Skeletal muscle tissue (tissue), 4 donors: ENCODE measurements around the gene CD207. TPM values are rescaled to one million over a fixed set of nuclear protein-coding genes. Genes with fewer than 3 reads are reported as not detected.
A peak's percentile ranks its signal among the peaks of the same experiment; 100 is the strongest.
"Not testable (repeated sequence)": the region's sequence is repeated elsewhere in the genome, so short reads cannot be mapped to it uniquely, and the experiment has no call there.

Experiments
- H3K27ac ChIP-seq: one replicate; pipeline ENCODE4 v1.7.0; 2013; ENCODE audit warnings: mild to moderate bottlenecking, low read depth, low read length, inconsistent platforms
- H3K27me3 ChIP-seq, 3 donors: one replicate each; pipeline ENCODE4 v1.7.0; 2013; ENCODE audit warnings: low read length in 3 of 3; ENCODE audit not compliant: control insufficient read depth in 3 of 3, insufficient read depth in 3 of 3
- H3K36me3 ChIP-seq, 3 donors: one replicate each; pipeline ENCODE4 v1.7.0; 2013; ENCODE audit warnings: low read length in 3 of 3; ENCODE audit not compliant: control insufficient read depth in 3 of 3, insufficient read depth in 3 of 3
- H3K4me1 ChIP-seq, 3 donors: one replicate each; pipeline ENCODE4 v1.7.0; 2013; ENCODE audit warnings: low read length in 3 of 3, mild to moderate bottlenecking in 3 of 3; ENCODE audit not compliant: control insufficient read depth in 3 of 3, insufficient read depth in 3 of 3
- H3K4me3 ChIP-seq, 3 donors: one replicate each; pipeline ENCODE4 v1.7.0; 2013; ENCODE audit warnings: low read length in 3 of 3
- H3K9ac ChIP-seq, 3 donors: one replicate each; pipeline ENCODE4 v1.7.0; 2013; ENCODE audit warnings: low read length in 3 of 3, mild to moderate bottlenecking in 3 of 3, moderate library complexity in 2 of 3, low read depth in 1 of 3
- H3K9me3 ChIP-seq, 3 donors: one replicate each; pipeline ENCODE4 v1.7.0; 2013; ENCODE audit warnings: low read length in 3 of 3; ENCODE audit not compliant: control insufficient read depth in 3 of 3
- total RNA-seq: library from RNA; depleted of rRNA; stranded (reverse); fragments of >200 nt; gene quantifications from one replicate; pipeline ENCODE4 v1.2.3, GENCODE V29; 2014
- donor health status: Osteomylitis.

CD207 gene
- total RNA-seq, 1 donor from 2014 or later = under 0.01 TPM

GRCh38 chr2:70797996-70798395 is 37.6 kb downstream of the CD207 start:
- H3K4me3 ChIP-seq = not testable (repeated sequence)

GRCh38 chr2:70797506-70797905 is 38.1 kb downstream of the CD207 start:
- Histone ChIP-seq H3K9me3 (peaks cover 0 to 3% (median 0%) of the 10 kb centered on the region in 3 donors), H3K4me3 (no peak overlapping the region), H3K27ac (no peak overlapping the region), H3K4me1 (no peaks in the 10 kb centered on the region), H3K36me3 (no peaks in the 10 kb centered on the region), H3K9ac (no peak overlapping the region), H3K27me3 (peaks cover 3 to 19% (median 9%) of the 10 kb centered on the region in 3 donors)

More at GRCh38 chr2:70797996-70798395, 37.6 kb downstream of the CD207 start:
- not testable (repeated sequence) for H3K9me3 ChIP-seq, H3K9ac ChIP-seq, H3K27ac ChIP-seq, H3K4me1 ChIP-seq, H3K36me3 ChIP-seq
- peaks cover 3 to 19% (median 5%) of the 10 kb centered on the region in 3 donors for H3K27me3 ChIP-seq

GRCh38 chr2:70796262-70796661 is 39.4 kb downstream of the CD207 start:
- H3K36me3 ChIP-seq = no peaks in the 10 kb centered on the region
- no peak overlapping the region for H3K4me3 ChIP-seq
- H3K4me1 ChIP-seq = no peaks in the 10 kb centered on the region
- no peak overlapping the region for H3K9ac ChIP-seq
- no peak overlapping the region for H3K27ac ChIP-seq
- H3K9me3 ChIP-seq = peaks cover 0 to 3% (median 0%) of the 10 kb centered on the region in 3 donors
- peaks cover 8 to 27% (median 9%) of the 10 kb centered on the region in 3 donors for H3K27me3 ChIP-seq

- H3K4me1 ChIP-seq = peaks cover 0 to under 1% (median 0%) of the 10 kb centered on the region in 3 donors
- peaks cover 0 to 3% (median 0%) of the 10 kb centered on the region in 3 donors for H3K9me3 ChIP-seq
- no peak overlapping the region for H3K9ac ChIP-seq
- no peak overlapping the region for H3K27ac ChIP-seq
- no peak overlapping the region for H3K4me3 ChIP-seq
- no peaks in the 10 kb centered on the region for H3K36me3 ChIP-seq
- peaks cover 15 to 35% (median 15%) of the 10 kb centered on the region in 3 donors for H3K27me3 ChIP-seq
Observed at GRCh38 chr2:70795164-70795995, 40.2 kb downstream of the CD207 start.

- Histone ChIP-seq H3K27me3 (peaks cover 28 to 48% (median 32%) of the 10 kb centered on the region in 3 donors), H3K4me1 (peaks cover 0 to 11% (median 11%) of the 10 kb centered on the region in 3 donors), H3K9ac (no peak overlapping the region), H3K27ac (no peak overlapping the region), H3K4me3 (no peak overlapping the region), H3K9me3 (no peaks in the 10 kb centered on the region), H3K36me3 (no peaks in the 10 kb centered on the region)
Observed at GRCh38 chr2:70793450-70793849, 42.2 kb downstream of the CD207 start.

GRCh38 chr2:70790136-70790828 is 45.3 kb downstream of the CD207 start, which contains the start of gene FIGLA:
TSS of gene FIGLA (minus strand) at chr2:70790643. CDS start at chr2:70790638, 5 bp downstream.
- no peaks in the 10 kb centered on the region for H3K36me3 ChIP-seq
- H3K9me3 ChIP-seq = no peaks in the 10 kb centered on the region
- H3K4me1 ChIP-seq = peaks cover 0 to 11% (median 11%) of the 10 kb centered on the region in 3 donors
- no peak within 1 kb of the TSS for H3K27ac ChIP-seq
- peaks cover 36 to 51% (median 49%) of the 10 kb centered on the region in 3 donors for H3K27me3 ChIP-seq
- peak within 1 kb of the TSS in 1 of 3 donors; percentile 23 for H3K9ac ChIP-seq
- peak within 1 kb of the TSS in 2 of 3 donors; percentile 49 to 57 for H3K4me3 ChIP-seq

GRCh38 chr2:70789304-70790135 is 46.1 kb downstream of the CD207 start:
- Histone ChIP-seq H3K9ac (peak overlapping the region in 1 of 3 donors; percentile 23), H3K4me3 (peak overlapping the region in 2 of 3 donors; percentile 49 to 57), H3K4me1 (peaks cover 0 to 11% (median 11%) of the 10 kb centered on the region in 3 donors), H3K27ac (no peak overlapping the region), H3K9me3 (no peaks in the 10 kb centered on the region), H3K36me3 (no peaks in the 10 kb centered on the region), H3K27me3 (peaks cover 36 to 51% (median 51%) of the 10 kb centered on the region in 3 donors)

- no peak overlapping the region for H3K27ac ChIP-seq
- H3K9me3 ChIP-seq = no peaks in the 10 kb centered on the region
- H3K27me3 ChIP-seq = peaks cover 20 to 40% (median 28%) of the 10 kb centered on the region in 3 donors
Observed at GRCh38 chr2:70785137-70785911, 50.3 kb downstream of the CD207 start.

GRCh38 chr2:70784320-70784719 is 51.3 kb downstream of the CD207 start:
- Histone ChIP-seq H3K27me3 (peaks cover 10 to 30% (median 19%) of the 10 kb centered on the region in 3 donors), H3K4me1 (peaks cover 0 to 1% (median under 1%) of the 10 kb centered on the region in 3 donors), H3K36me3 (no peaks in the 10 kb centered on the region), H3K9ac (no peak overlapping the region), H3K9me3 (no peaks in the 10 kb centered on the region), H3K4me3 (no peak overlapping the region), H3K27ac (no peak overlapping the region)

More at GRCh38 chr2:70785137-70785911, 50.3 kb downstream of the CD207 start:
- Histone ChIP-seq H3K36me3 (no peaks in the 10 kb centered on the region), H3K9ac (no peak overlapping the region), H3K4me3 (no peak overlapping the region), H3K4me1 (peaks cover 0 to 11% (median 11%) of the 10 kb centered on the region in 3 donors)
